OCI-LY3 (cell line): Measurements from ENCODE around the gene LACTB.

ENCODE experiments used
- CTCF ChIP-seq: fragments of 200-600, 300-600 bp; sonication (generic); IDR thresholded peaks from 2 replicates; pipeline ENCODE4 v1.5.1; 2014; ENCODE audit warnings: antibody characterized with exemption, low read length, low read depth
- EZH2phosphoT487 ChIP-seq: fragments of 200-600 bp; shearing (Covaris generic); IDR thresholded peaks from 2 replicates; pipeline ENCODE4 v1.6.1; 2018; ENCODE audit warnings: antibody characterized with exemption, mixed run types, low read depth

DNA sequence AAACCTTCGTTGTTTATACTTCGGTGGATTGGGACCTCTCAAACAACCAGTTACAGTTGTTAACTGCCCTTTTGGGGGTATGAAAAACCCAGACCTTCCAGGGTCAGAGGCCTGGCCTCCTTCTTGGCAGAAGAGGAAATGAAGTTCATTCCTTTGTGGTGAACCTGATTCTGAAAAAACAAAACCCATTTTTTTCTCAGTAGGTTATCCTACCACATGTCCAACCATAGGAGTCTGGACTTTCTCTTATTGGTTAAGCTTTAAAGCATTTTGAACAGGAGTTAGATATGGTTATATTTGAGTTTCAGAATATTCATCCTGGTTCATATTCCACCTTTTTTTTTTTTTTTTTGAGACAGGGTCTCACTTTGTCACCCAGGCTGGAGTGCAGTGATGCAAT, 7.2 kb upstream of the LACTB start:
- no peak for TF ChIP-seq CTCF
- no peak for TF ChIP-seq EZH2phosphoT487
